Measurements from ENCODE around the gene BORCS6.
"Not testable (repeated sequence)": the region's sequence is repeated elsewhere in the genome, so short reads cannot be mapped to it uniquely, and the experiment has no call there.

Gene BORCS6

DNA sequence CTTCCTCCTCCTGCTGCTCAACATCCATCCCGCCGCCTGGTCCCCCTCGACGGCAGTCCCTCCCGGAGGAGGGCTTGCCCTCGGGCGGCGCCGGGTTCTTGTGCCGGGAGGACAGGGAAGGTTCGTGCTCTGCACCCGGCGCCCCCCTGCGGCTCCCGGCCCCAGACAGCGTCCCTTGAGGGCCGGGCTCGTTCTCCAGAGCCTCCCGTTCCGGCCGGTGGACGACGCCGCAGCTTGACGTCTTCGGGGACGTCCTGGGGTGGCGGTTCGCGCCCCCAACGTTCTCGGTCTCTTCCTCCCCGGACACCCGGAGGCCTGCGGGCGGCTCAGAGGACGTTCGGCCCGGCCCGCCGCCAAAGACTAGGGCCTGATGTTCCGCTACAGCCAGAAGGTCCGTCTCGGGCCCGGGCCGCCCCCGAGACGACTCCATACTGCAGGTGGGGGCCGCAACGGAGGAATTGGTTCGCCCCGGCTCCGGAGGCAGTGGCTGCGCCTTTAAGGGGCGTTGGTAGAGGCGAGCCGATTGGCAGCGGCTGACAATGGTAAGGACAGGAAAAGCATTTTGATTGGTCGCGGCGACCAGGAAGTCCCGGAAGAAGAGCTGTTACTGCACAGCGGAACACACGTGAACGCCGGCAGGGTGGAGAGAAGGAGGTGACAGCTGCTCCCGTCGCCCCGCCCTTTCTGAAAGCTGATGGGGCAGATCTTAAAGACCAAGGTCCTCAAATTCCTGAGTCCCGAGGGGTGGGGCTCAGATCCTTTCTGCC, at the start of gene BORCS6:
Gene BORCS6, minus strand, starts transcription at position 470 of the 767 bp plus-strand sequence. Its CDS starts 40 bp downstream, at position 430.
- peak; percentile 98 for DNase-seq

GRCh38 chr17:8237886-8238285, 47.9 kb upstream of the BORCS6 start:
- no peak for DNase-seq

GRCh38 chr17:8237175-8237574, 47.2 kb upstream of the BORCS6 start:
- no peak for DNase-seq

- DNase-seq: no peak
Measured at GRCh38 chr17:8235676-8236075, 45.7 kb upstream of the BORCS6 start.

- DNase-seq: no peak
Measured at GRCh38 chr17:8234361-8235270, 44.6 kb upstream of the BORCS6 start.

GRCh38 chr17:8231701-8232100, 41.7 kb upstream of the BORCS6 start:
- DNase-seq: no peak

DNA sequence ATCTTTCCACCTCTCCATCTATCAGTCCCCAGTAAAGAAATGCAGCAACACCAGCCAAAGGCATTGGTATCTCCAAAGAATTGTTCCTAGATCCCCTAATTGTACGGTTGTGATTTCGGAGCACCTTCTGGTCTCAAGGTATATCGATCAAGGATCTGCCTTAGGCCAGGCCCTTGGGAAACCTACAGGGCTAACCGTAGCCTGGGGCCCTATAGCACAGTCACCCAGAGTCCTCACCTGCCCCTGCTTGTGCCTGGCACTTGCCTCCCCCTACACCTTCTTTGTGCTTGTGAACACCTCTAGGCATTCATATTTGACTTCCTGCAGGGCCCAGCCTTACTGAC, 37.2 kb upstream of the BORCS6 start:
- DNase-seq: no peak

DNA sequence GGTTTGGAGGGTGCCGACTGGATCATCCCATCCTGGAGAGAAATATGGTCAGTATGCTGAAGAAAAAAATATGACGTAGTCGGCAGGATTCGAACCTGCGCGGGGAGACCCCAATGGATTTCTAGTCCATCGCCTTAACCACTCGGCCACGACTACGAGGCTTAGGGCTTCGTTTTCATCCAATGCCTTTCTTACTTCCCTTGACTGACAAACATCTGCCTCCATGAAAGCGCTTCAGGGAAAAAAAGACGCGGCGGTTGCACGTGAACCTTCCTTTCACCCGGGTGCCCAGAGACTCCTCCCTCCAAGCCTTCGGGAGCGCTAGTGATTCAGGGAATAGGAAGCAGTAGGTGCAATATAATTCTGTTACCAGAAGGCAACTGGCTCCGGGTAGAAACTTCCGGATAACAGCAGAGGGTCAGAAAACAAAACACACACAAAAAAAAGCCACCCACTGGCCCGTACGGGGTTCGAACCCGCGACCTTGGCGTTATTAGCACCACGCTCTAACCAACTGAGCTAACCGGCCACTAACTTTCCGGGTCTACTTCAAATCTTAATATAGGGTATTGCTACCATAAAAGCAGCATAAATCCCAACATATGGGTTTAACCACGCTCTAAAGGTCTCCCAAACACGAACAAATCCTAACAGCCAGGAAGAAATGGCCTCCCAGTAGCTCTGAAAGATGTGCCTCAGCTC, 36.7 kb upstream of the BORCS6 start:
- peak; percentile 57 for DNase-seq

- DNase-seq: peak; percentile 68
Measured at GRCh38 chr17:8225813-8226535, 36.0 kb upstream of the BORCS6 start.

DNA sequence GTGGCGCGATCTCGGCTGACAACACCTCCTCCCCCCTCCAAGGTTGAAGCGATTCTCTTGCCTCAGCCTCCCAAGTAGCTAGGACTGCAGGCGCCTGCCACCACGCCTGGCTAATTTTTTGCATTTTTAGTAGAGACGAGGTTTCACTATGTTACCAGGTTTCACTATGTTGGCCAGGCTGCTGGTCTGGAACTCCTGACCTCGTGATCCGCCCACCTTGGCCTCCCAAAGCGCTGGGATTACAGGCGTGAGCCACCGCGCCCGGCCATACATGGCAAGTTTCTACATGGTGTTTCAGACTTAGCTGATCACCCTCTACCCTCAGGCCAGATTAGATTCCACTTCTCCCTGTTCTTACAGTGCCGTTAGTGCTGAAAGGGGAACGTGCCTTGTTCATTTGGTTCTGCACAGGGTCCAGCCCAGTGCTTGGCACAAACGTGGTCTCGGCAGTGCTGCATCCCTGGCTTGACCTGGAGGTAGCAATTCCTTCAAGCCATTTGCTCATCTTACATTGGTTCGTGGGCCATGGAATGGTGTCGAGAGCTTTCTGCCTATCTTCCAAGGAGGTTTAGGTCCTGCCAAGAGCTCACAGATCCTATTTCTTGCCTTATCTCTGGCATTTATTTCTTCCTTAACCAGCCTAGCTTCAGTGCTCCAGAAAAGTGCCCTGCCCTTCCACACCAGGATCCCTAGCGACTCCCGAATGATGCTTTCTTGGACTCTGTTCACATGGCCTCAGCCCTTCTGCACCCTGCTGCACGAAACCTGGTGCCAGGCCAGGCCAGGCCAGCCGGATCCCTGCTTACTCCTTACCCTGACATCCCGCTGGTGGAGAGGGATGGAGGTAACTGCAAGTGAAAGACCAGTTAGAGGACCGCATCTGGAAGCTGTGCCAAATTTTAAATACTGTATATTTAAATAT, 35.2 kb upstream of the BORCS6 start:
- DNase-seq: no peak

DNA sequence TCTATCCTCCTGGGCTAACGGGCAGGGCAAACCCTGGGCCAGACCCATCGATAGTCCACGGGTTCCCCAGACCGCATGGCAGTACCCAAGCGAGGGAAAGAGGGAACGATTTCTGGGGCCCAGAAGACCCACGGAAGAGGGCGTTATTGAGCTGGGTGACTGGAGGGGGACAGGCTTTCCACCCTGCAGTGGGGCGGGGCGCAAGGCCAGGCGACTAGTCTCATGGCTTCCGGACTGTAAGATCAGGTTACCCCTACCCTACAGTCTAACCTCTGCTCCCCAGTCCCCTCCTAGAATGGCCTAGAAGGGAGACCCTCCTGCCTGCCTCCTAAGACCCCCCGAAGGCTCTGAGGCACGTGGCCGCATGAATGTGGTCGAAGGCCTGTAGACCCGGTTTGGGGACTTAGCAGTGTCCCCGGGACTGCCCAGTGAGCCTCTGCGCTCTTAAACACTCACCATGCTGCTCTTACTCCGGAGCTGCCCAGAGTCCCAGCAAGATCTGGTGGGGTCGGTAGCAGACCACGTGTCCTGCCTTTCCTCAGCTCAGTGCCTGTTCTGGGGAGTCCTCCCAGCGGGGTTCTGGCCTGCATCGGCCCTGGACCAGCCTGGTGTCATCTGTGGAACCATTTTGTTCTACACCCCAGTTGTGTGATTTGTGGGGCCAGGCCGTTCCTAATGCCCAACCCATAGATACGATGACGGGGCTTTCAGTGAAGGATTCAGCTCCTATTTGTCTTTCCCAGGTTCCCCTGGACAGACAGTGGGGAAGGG, 33.6 kb upstream of the BORCS6 start:
- peak; percentile 53 for DNase-seq

DNA sequence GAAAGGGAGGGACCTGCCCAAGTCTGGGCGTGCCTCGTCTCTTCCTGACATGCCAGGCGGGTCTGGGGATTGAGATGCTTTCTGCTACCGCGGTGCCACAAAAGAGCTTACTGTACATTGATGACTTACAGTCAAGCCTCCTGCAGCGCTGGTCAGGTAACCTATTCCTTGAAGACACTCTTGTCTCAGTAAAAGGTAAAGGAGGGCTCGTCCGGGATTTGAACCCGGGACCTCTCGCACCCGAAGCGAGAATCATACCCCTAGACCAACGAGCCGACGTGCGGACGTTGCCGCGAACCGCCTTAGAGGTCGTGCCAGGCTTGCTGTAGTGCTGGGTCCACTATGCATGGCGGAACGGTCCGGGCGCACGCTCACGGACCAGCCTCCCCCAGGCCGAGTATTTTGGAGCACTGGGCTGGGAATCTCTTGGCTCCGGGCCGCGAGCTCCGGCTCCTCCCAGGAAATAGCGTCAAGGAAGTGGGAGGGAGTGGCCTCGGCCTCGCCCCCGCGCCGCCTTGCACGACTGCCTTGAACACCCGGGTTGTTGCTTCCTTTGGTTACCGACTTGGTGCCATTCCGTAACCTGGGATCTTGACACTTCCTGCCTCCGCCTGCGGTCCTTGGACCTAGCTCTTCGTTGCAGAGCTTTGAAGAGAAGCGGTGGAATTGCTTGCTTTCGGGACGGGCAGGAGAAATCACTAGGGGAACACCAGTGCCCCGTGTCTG, 32.8 kb upstream of the BORCS6 start:
- DNase-seq: peak; percentile 91

DNA sequence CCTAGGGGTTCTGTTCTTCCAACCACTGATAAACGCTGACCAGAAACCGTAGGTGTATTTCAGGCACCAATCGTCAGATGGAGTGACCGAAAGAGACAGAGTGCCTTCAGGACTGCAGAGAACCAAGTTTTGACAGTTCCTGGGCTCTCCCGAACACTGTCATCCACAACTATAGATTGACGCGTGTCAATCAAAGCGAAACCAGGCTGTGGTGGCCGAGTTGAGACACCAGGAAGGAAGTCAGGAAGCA, 32.3 kb upstream of the BORCS6 start:
- peak; percentile 82 for DNase-seq

GRCh38 chr17:8221663-8222379, 31.8 kb upstream of the BORCS6 start:
- DNase-seq: peak; percentile 89

GRCh38 chr17:8220783-8221662, 31.0 kb upstream of the BORCS6 start:
- DNase-seq: peak; percentile 89

DNA sequence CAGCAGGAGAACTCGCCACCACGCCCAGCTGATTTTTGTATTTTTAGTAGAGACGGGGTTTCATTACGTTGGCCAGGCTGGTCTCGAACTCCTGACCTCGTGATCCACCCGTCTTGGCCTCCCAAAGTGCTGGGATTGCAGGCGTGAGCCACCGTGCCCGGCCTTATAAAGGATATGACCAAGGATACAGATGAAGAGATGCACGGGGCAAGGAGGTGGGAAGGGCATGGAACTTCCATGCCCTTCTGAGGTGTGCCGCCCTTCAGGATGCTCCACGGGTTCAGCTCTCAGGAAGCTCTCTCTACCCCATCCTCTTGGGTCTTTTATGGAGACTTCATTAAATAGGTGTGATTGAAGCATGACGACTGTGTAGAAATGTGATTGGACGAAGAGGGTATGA, 24.0 kb upstream of the BORCS6 start:
- not testable (repeated sequence) for DNase-seq

DNA sequence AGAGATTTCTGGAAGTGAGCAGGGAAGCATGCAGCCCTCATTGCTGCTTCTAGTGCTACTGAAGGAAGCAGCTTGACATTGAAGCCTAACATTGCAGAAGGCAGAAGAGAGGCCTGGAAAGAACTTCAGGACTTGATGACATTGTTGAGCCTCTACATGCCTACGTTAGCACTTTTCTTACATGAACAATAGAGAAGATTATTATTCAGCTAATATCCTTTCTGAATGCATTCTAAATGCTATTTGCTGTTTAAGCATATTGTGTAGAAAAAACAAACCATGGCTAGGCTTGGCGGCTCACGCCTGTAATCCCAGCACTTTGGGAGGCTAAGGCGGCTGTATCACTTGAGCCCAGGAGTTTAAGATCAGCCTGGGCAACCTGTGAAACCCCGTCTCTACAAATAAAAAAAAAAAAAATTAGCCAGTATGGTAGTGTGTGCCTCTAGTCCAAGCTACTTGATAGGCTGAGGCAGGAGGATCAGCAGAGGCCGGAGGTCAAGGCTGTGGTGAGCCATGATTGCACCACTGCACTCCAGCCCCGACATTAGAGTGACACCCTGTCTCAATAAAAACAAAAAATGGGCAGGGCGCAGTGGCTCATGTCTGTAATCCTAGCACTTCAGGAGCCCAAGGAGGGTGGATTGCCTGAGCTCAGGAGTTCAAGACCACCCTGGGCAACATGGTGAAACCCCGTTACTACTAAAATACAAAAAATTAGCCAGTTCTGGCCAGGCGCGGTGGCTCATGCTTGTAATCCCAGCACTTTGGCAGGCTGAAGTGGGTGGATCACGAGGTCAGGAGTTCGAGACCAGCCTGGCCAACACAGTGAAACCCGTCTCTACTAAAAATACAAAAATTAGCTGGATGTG, 22.6 kb upstream of the BORCS6 start:
- no peak for DNase-seq

Measured in CD4-positive, alpha-beta T cell treated with Interferon gamma for 1 hour (primary cell).